Measurements from ENCODE around the gene LRRC4. TPM values are rescaled to one million over a fixed set of nuclear protein-coding genes. Genes with fewer than 3 reads are reported as not detected.

The LRRC4 gene
- under 0.01 and 0.22 TPM in 2 replicates for total RNA-seq

GRCh38 chr7:128030654-128031611 lies at the start of gene LRRC4:
Gene LRRC4, minus strand, starts transcription at chr7:128031437. Its CDS starts 797 bp downstream, at chr7:128030640.

Other genes with a start within 250 kb of the LRRC4 start
- 0.12 TPM in 1 of 2 replicates, not detected in the other for gene LEP, start 209.8 kb upstream of the LRRC4 start, total RNA-seq

Data from uterine smooth muscle cell (primary cell).